Urinary bladder (tissue), 4 donors: ENCODE data around the gene CFAP299. TPM values are rescaled to one million over a fixed set of nuclear protein-coding genes. Genes with fewer than 3 reads are reported as not detected.
"Not testable (repeated sequence)": the region's sequence is repeated elsewhere in the genome, so short reads cannot be mapped to it uniquely, and the experiment has no call there.

Source experiments
- DNase-seq: peaks from one replicate; pipeline ENCODE4 v3.0.0-alpha.2; 2015; ENCODE audit errors: extremely low spot score
- H3K27ac ChIP-seq: one replicate; pipeline ENCODE4 v1.5.1; 2013; ENCODE audit warnings: low read depth, mild to moderate bottlenecking, moderate library complexity
- H3K36me3 ChIP-seq: one replicate; pipeline ENCODE4 v1.6.1; 2013; ENCODE audit warnings: mild to moderate bottlenecking, moderate library complexity; ENCODE audit not compliant: insufficient read depth
- H3K4me1 ChIP-seq: one replicate; pipeline ENCODE4 v1.6.1; 2013; ENCODE audit warnings: mild to moderate bottlenecking, moderate library complexity; ENCODE audit not compliant: insufficient read depth
- H3K4me3 ChIP-seq: one replicate; pipeline ENCODE4 v1.5.1; 2013; ENCODE audit warnings: low read depth, low read length
- WGBS: extraction: QIAGEN DNeasy Blood & Tissue Kit; methylation state at CpG from one replicate; pipeline ENCODE4 v1.1.7; 2013; 5-methylcytosine and 5-hydroxymethylcytosine counted together
- polyA plus RNA-seq: library from polyadenylated mRNA; stranded (reverse); fragments of 200-250 nt; gene quantifications from one replicate; pipeline ENCODE4 v1.2.3, GENCODE V29; 2013
- total RNA-seq: library from RNA; depleted of rRNA; stranded (reverse); fragments of >200 nt; gene quantifications from one replicate; pipeline ENCODE4 v1.2.3, GENCODE V29; 2014
- donor health status: healthy with polysubstance abuse.
- donor health status: healthy.

Gene CFAP299
- total RNA-seq (not detected), polyA plus RNA-seq (not detected)

GRCh38 chr4:80335554-80336358 is at the start of gene CFAP299:
TSS of gene CFAP299 (plus strand) at chr4:80335730.
- Histone ChIP-seq H3K36me3 (no peaks in the 10 kb centered on the region), H3K4me1 (no peaks in the 10 kb centered on the region), H3K4me3 (peak within 1 kb of the TSS; percentile 36), H3K27ac (no peak within 1 kb of the TSS)
- under 1% methylated on average over 49 of the region's 49 CpGs for WGBS
- DNase-seq, result peak; percentile 66

- WGBS, result 45% methylated on average over 7 of the region's 7 CpGs
- no peak overlapping the region for H3K27ac ChIP-seq
These were observed 49.1 kb upstream of the CFAP299 start for GRCh38 chr4:80286451-80286850.

GRCh38 chr4:80290665-80291064 is 44.9 kb upstream of the CFAP299 start:
- not testable (repeated sequence) for H3K4me1 ChIP-seq, DNase-seq, H3K27ac ChIP-seq, H3K4me3 ChIP-seq, H3K36me3 ChIP-seq
- 97% methylated on average over 2 of the region's 2 CpGs for WGBS

More at GRCh38 chr4:80286451-80286850, 49.1 kb upstream of the CFAP299 start:
- H3K4me3 ChIP-seq, result no peak overlapping the region
- H3K36me3 ChIP-seq, result no peaks in the 10 kb centered on the region
- no peak for DNase-seq
- no peaks in the 10 kb centered on the region for H3K4me1 ChIP-seq

- H3K4me1 ChIP-seq, result no peaks in the 10 kb centered on the region
- 82% methylated on average over 2 of the region's 2 CpGs for WGBS
- no peaks in the 10 kb centered on the region for H3K36me3 ChIP-seq
- no peak overlapping the region for H3K27ac ChIP-seq
- no peak for DNase-seq
- H3K4me3 ChIP-seq, result no peak overlapping the region
These were observed 41.3 kb upstream of the CFAP299 start for GRCh38 chr4:80294206-80294605.

GRCh38 chr4:80295336-80295735 is 40.2 kb upstream of the CFAP299 start:
- Histone ChIP-seq H3K4me3 (no peak overlapping the region), H3K36me3 (no peaks in the 10 kb centered on the region), H3K4me1 (no peaks in the 10 kb centered on the region), H3K27ac (no peak overlapping the region)
- DNase-seq, result no peak
- WGBS, result 45% methylated on average over 3 of the region's 3 CpGs

GRCh38 chr4:80295826-80296225 is 39.7 kb upstream of the CFAP299 start:
- Histone ChIP-seq H3K27ac (no peak overlapping the region), H3K4me3 (no peak overlapping the region), H3K4me1 (no peaks in the 10 kb centered on the region), H3K36me3 (no peaks in the 10 kb centered on the region)
- DNase-seq, result no peak
- WGBS, result 83% methylated on average over 5 of the region's 5 CpGs

- 69% methylated on average over 4 of the region's 4 CpGs for WGBS
- Histone ChIP-seq H3K4me3 (no peak overlapping the region), H3K4me1 (no peaks in the 10 kb centered on the region), H3K36me3 (no peaks in the 10 kb centered on the region), H3K27ac (no peak overlapping the region)
- DNase-seq, result no peak
These were observed 33.6 kb upstream of the CFAP299 start for GRCh38 chr4:80301884-80302283.

- WGBS, result 92% methylated on average over 26 of the region's 26 CpGs
- DNase-seq, result no peak
- Histone ChIP-seq H3K4me3 (no peak overlapping the region), H3K36me3 (no peaks in the 10 kb centered on the region), H3K4me1 (no peaks in the 10 kb centered on the region), H3K27ac (no peak overlapping the region)
These were observed 32.8 kb upstream of the CFAP299 start for GRCh38 chr4:80302616-80303223.

- Histone ChIP-seq H3K27ac (no peak overlapping the region), H3K4me1 (no peaks in the 10 kb centered on the region), H3K4me3 (no peak overlapping the region), H3K36me3 (no peaks in the 10 kb centered on the region)
- WGBS, result 81% methylated on average over 3 of the region's 3 CpGs
- DNase-seq, result no peak
These were observed 30.1 kb upstream of the CFAP299 start for GRCh38 chr4:80305466-80305865.

GRCh38 chr4:80306260-80306659 is 29.3 kb upstream of the CFAP299 start:
- no peak overlapping the region for H3K27ac ChIP-seq
- H3K4me3 ChIP-seq, result no peak overlapping the region
- H3K36me3 ChIP-seq, result no peaks in the 10 kb centered on the region
- no peaks in the 10 kb centered on the region for H3K4me1 ChIP-seq
- 82% methylated on average over 2 of the region's 2 CpGs for WGBS
- no peak for DNase-seq

- Histone ChIP-seq H3K36me3 (no peaks in the 10 kb centered on the region), H3K4me1 (no peaks in the 10 kb centered on the region), H3K27ac (no peak overlapping the region), H3K4me3 (no peak overlapping the region)
- 38% methylated on average over 1 of the region's 1 CpG for WGBS
- DNase-seq, result no peak
These were observed 28.3 kb upstream of the CFAP299 start for GRCh38 chr4:80307183-80307735.

- H3K4me1 ChIP-seq, result no peaks in the 10 kb centered on the region
- H3K4me3 ChIP-seq, result no peak overlapping the region
- no peak for DNase-seq
- 63% methylated on average over 10 of the region's 10 CpGs for WGBS
- H3K27ac ChIP-seq, result no peak overlapping the region
- no peaks in the 10 kb centered on the region for H3K36me3 ChIP-seq
These were observed 27.6 kb upstream of the CFAP299 start for GRCh38 chr4:80307774-80308465.

- no peaks in the 10 kb centered on the region for H3K36me3 ChIP-seq
- no peak overlapping the region for H3K27ac ChIP-seq
- no peak overlapping the region for H3K4me3 ChIP-seq
- 58% methylated on average over 4 of the region's 4 CpGs for WGBS
- DNase-seq, result no peak
- no peaks in the 10 kb centered on the region for H3K4me1 ChIP-seq
These were observed 27.1 kb upstream of the CFAP299 start for GRCh38 chr4:80308466-80308822.
